Muscle of leg (tissue), 11 donors: ENCODE data around the gene IL12RB1. TPM values are rescaled to one million over a fixed set of nuclear protein-coding genes. Genes with fewer than 3 reads are reported as not detected.
"Not testable (repeated sequence)": the region's sequence is repeated elsewhere in the genome, so short reads cannot be mapped to it uniquely, and the experiment has no call there.

ENCODE experiments used
- DNase-seq: peaks from one replicate; pipeline ENCODE4 v3.0.0; 2013
- H3K27ac ChIP-seq: one replicate; pipeline ENCODE4 v1.5.1; 2013; ENCODE audit warnings: mild to moderate bottlenecking, low read length, control low read depth
- H3K27me3 ChIP-seq: one replicate; pipeline ENCODE4 v1.6.1; 2013; ENCODE audit warnings: low read length; ENCODE audit not compliant: control insufficient read depth, insufficient read depth
- H3K36me3 ChIP-seq: one replicate; pipeline ENCODE4 v1.6.1; 2013; ENCODE audit warnings: low read length; ENCODE audit not compliant: control insufficient read depth, insufficient read depth
- H3K4me1 ChIP-seq: one replicate; pipeline ENCODE4 v1.6.1; 2013; ENCODE audit warnings: low read length; ENCODE audit not compliant: control insufficient read depth, insufficient read depth
- H3K4me3 ChIP-seq: one replicate; pipeline ENCODE4 v1.5.1; 2013; ENCODE audit warnings: low read length, control low read depth
- H3K9me3 ChIP-seq: replicated peaks from 2 replicates; pipeline ENCODE4 v1.6.1; 2013; ENCODE audit warnings: low read depth, low read length; ENCODE audit not compliant: control insufficient read depth
- WGBS: methylation state at CpG from one replicate; pipeline ENCODE4 v1.1.5; 2013; ENCODE audit warnings: missing lambda C conversion rate; ENCODE audit not compliant: insufficient coverage; 5-methylcytosine and 5-hydroxymethylcytosine counted together
- polyA plus RNA-seq, 8 donors: library from polyadenylated mRNA; unstranded; fragments of 120-200 nt; gene quantifications; one replicate each; pipeline versions ENCODE4 v1.2.1 to v1.2.3, GENCODE V29; 2013; ENCODE audit warnings: inconsistent platforms in 1 of 8, low replicate concordance in 1 of 8; ENCODE audit not compliant: insufficient read length in 8 of 8, insufficient read depth in 1 of 8
- total RNA-seq: library from RNA; stranded (reverse); fragments of 120-200 nt; gene quantifications from one replicate; pipeline ENCODE4 v1.2.4, GENCODE V29; 2013

IL12RB1 gene
- total and polyA plus RNA-seq, 9 donors: 0.15 to 0.71 (median 0.31) TPM

- DNase-seq: no peak
- WGBS: 86% methylated on average over 5 of the region's 5 CpGs
- no peaks in the 10 kb centered on the region for H3K9me3 ChIP-seq
Observed at GRCh38 chr19:18113827-18114226, 27.1 kb upstream of the IL12RB1 start.

GRCh38 chr19:18112989-18113478 is 26.3 kb upstream of the IL12RB1 start:
- DNase-seq: peak; percentile 89
- no peak overlapping the region for H3K27ac ChIP-seq
- 19% methylated on average over 3 of the region's 9 CpGs for WGBS
- peaks cover 28% of the 10 kb centered on the region for H3K4me1 ChIP-seq
- H3K36me3 ChIP-seq: no peaks in the 10 kb centered on the region
- H3K4me3 ChIP-seq: no peak overlapping the region
- peaks cover 21% of the 10 kb centered on the region for H3K27me3 ChIP-seq
- no peaks in the 10 kb centered on the region for H3K9me3 ChIP-seq

More at GRCh38 chr19:18113827-18114226, 27.1 kb upstream of the IL12RB1 start:
- Histone ChIP-seq H3K4me1 (peaks cover 36% of the 10 kb centered on the region), H3K27ac (no peak overlapping the region), H3K27me3 (peaks cover 21% of the 10 kb centered on the region), H3K36me3 (no peaks in the 10 kb centered on the region), H3K4me3 (no peak overlapping the region)

- DNase-seq: peak; percentile 61
- Histone ChIP-seq H3K9me3 (no peaks in the 10 kb centered on the region), H3K4me1 (peaks cover 19% of the 10 kb centered on the region), H3K36me3 (no peaks in the 10 kb centered on the region), H3K27me3 (peaks cover 21% of the 10 kb centered on the region), H3K27ac (peak overlapping the region; percentile 52), H3K4me3 (peak overlapping the region; percentile 56)
- WGBS: 27% methylated on average over 13 of the region's 22 CpGs
Observed at GRCh38 chr19:18110609-18111232, 24.0 kb upstream of the IL12RB1 start.

DNA sequence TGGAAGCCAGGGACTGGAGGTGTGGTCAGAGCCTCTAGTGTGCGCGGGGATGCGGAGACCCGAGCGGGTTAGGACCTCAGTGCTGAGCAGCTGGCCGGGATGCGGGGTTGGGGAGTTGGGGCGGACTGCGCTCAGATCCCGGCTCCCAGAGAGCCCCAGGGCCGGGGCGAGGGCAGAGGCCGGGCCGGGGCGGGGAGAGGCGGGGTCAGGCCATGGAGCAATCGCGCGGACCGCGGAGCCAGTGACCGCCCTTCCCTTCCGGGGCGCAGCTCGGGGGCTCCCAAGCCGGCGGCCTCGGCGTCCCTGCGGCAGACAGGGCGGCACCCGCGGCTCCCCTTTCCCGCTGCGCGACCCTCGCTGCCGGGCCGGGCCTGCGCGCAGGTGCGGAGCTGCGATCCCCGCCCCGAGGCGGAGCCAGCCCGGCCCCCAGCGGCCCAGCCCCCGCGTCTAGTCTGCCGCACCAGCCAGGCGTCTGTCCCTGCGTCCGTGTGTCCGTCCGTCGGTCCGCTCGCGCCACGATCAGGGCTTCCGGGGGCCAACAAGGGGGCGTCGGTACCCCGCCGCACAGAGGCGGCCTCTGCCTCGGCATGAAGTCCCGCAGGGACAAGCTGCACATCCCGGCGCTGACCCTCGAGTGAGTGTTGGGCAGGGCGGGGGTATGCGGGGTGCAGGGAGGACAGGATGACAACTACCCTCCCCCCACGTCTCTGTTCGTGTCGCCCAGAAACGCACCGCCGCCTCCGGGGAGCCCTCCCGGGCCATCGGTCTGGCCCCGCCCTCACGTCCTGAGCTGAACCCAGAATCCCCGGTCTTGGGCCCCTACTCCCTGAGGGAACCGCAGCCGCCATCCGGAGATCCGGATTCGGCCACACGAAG is 23.2 kb upstream of the IL12RB1 start:
- no peaks in the 10 kb centered on the region for H3K9me3 ChIP-seq
- no peak for DNase-seq
- H3K4me3 ChIP-seq: peak overlapping the region; percentile 56
- WGBS: under 1% methylated on average over 91 of the region's 92 CpGs
- H3K27me3 ChIP-seq: peaks cover 21% of the 10 kb centered on the region
- no peaks in the 10 kb centered on the region for H3K36me3 ChIP-seq
- peaks cover 19% of the 10 kb centered on the region for H3K4me1 ChIP-seq
- H3K27ac ChIP-seq: peak overlapping the region; percentile 51

DNA sequence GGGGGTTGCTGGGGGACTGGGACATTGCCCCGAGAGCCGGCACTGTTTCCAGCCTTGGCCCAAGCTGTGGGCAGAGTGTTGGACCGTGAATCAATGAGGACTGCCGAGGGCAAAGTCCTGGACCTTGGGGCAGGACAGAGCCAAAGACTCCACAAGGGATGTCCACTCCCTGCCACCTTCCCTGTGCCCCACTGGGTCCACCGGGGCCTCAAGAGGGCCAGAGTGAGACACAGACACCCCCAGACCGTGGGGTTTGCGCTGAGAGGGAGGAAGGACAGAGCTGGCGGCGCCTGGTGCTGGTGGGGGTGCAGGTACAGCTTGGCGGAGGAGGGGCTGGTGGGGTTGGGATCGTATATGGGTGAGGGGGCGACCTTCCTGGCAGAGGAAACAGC is 22.6 kb upstream of the IL12RB1 start:
- Histone ChIP-seq H3K36me3 (no peaks in the 10 kb centered on the region), H3K27ac (no peak overlapping the region), H3K27me3 (peaks cover 21% of the 10 kb centered on the region), H3K4me1 (peaks cover 24% of the 10 kb centered on the region), H3K9me3 (no peaks in the 10 kb centered on the region), H3K4me3 (peak overlapping the region; percentile 29)
- WGBS: 35% methylated on average over 11 of the region's 12 CpGs
- no peak for DNase-seq

DNA sequence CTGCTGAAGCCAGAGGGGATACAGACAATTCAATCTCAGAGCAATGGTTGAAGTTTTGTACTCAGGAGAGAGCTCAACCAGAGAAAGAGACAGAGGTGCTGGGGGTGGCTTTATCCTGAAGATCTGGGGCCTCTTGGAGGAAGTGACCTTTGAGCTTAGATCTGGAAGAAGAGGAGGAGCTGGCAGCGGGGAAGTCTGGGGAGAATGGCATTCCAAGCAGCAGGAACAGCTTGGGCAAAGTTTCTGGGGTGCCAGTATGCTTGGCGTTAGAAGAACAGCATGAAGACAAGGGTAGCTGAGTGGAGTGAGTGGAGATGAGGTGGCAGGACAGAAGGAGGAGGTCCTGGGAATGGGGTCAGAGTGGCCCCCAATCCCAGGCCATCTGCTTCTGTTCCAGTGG is 22.2 kb upstream of the IL12RB1 start:
- no peak overlapping the region for H3K27ac ChIP-seq
- DNase-seq: no peak
- no peak overlapping the region for H3K4me3 ChIP-seq
- WGBS: 68% methylated on average over 2 of the region's 2 CpGs
- peaks cover 27% of the 10 kb centered on the region for H3K4me1 ChIP-seq
- H3K9me3 ChIP-seq: no peaks in the 10 kb centered on the region
- peaks cover 21% of the 10 kb centered on the region for H3K27me3 ChIP-seq
- H3K36me3 ChIP-seq: no peaks in the 10 kb centered on the region

DNA sequence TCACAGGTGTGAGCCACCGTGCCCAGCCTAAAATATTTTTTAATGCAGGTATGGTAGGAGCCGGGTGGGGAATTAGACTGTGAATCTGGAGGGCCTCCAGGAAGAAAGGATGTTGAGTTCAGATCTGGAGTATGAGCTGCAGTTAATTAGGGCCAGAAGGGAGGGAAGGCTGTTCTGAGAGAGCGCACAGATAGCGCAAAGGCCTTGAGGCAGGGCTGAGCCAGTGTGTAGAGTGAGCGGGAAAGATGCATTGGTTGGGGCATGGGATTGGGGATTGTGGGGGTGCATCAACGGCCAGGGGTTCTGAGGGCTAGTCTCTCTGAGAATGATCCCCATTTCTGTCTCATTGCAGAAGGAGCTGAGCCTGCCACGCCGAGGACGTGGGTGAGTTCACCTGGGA is 20.5 kb upstream of the IL12RB1 start:
- Histone ChIP-seq H3K4me1 (peaks cover 24% of the 10 kb centered on the region), H3K27me3 (peaks cover 21% of the 10 kb centered on the region), H3K36me3 (no peaks in the 10 kb centered on the region), H3K4me3 (no peak overlapping the region), H3K27ac (no peak overlapping the region), H3K9me3 (no peaks in the 10 kb centered on the region)
- WGBS: 76% methylated on average over 6 of the region's 9 CpGs
- no peak for DNase-seq

- WGBS: 72% methylated on average over 2 of the region's 7 CpGs
- not testable (repeated sequence) for H3K27ac ChIP-seq, H3K9me3 ChIP-seq, H3K36me3 ChIP-seq, H3K4me3 ChIP-seq, DNase-seq
- Histone ChIP-seq H3K4me1 (peaks cover 19% of the 10 kb centered on the region), H3K27me3 (peaks cover 27% of the 10 kb centered on the region)
Observed at GRCh38 chr19:18105259-18105658, 18.5 kb upstream of the IL12RB1 start.

DNA sequence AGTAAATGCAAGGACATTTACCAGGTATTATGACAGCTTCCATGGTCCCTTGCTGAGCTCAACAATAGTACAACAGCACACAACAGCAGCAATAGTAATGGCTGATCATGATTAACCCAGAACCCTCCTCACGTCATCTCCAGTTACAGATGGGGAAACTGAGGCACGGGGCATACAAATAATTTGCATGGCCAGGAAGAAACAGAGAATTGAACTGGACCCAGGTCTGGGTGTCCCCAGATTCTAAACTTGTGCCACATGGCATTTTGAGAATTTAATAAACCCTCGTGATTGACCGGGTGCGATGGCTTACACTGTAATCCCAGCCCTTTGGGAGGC is 18.0 kb upstream of the IL12RB1 start:
- Histone ChIP-seq H3K4me1 (peaks cover 16% of the 10 kb centered on the region), H3K27me3 (peaks cover 29% of the 10 kb centered on the region), H3K4me3 (peak overlapping the region; percentile 41), H3K9me3 (no peaks in the 10 kb centered on the region), H3K36me3 (no peaks in the 10 kb centered on the region), H3K27ac (no peak overlapping the region)
- 86% methylated on average over 3 of the region's 5 CpGs for WGBS
- no peak for DNase-seq

DNA sequence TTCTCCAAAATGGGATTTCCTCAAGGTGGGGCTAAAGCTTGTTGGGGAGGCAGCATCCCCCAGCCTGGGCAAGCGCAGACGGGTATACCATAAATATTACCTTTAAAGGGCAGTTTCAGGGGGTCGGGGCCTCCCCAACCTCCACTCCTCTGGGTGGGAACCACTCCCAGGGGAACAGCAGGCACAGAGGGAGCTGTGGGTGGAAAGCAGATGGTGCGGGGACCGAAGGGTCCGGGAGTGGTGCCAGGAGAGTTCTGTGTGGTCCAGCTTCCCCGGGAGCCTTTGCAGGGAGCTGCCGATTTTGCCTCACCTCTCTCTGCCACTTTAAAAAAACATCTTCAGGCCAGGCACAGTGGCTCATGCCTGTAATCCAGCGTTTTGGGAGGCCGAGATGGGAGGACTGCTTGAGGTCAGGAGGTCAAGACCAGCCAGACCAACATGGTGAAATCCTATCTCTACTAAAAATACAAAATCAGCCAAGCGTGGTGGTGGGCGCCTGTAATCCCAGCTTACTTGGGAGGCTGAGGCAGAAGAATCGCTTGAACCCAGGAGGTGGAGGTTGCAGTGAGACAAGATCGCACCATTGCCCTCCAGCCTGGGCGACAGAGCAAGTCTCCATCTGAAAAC is 16.3 kb upstream of the IL12RB1 start:
- H3K4me1 ChIP-seq: peaks cover 19% of the 10 kb centered on the region
- H3K36me3 ChIP-seq: no peaks in the 10 kb centered on the region
- no peak for DNase-seq
- peaks cover 40% of the 10 kb centered on the region for H3K27me3 ChIP-seq
- H3K4me3 ChIP-seq: no peak overlapping the region
- H3K27ac ChIP-seq: no peak overlapping the region
- H3K9me3 ChIP-seq: no peaks in the 10 kb centered on the region
- WGBS: 73% methylated on average over 5 of the region's 15 CpGs
